Erythroblast (primary cell): ENCODE data around the gene LGR6.

ENCODE experiments used
- DNase-seq, 2 experiments: peaks; one replicate each; lab custom pipeline; 2025; lab: John Stamatoyannopoulos, UW
- GATA1 ChIP-seq: IDR thresholded peaks from 2 replicates; pipeline ENCODE4 v1.6.1; 2011; ENCODE audit warnings: low read depth, mild to moderate bottlenecking, control low read depth, low read length, moderate library complexity
- POLR2A ChIP-seq: IDR thresholded peaks from 2 replicates; pipeline ENCODE4 v1.6.1; 2011; ENCODE audit warnings: mild to moderate bottlenecking, low read length

LGR6 gene

DNA sequence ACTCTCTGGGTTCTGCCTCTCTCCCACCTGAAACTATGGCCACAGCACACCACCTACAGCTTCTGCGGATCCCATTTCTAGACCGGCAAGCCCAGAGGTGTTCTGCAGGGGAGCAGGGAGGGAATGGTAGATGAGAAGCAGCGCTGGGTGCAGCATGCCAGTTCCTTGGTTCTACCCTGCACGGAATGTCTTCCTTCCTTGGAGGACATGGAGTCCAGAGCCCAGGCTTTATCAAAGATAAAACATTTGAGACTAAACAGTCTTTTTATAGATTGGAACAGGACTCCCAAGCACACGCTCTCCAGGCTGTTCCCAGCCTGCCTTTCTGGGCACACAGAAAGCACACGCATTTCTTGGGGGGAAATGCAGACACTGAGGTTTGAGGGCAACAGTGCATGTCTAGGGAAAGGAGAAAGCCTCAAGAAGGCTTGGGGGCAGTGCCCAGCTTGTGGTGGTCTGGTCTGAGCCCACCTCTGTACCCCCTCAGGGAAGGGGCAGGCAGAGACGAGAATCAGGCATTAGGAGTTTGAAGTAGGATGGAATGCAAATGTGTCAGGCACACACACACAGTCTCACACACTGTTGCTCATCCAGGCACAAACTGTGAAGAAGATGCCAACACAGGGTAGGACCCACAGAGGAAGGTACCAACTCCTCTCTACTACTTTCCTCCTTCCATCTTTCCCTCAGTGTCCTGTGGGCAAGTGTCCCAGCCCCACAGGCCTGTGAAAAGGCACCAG lies 29.7 kb downstream of the LGR6 start:
- TF ChIP-seq POLR2A (no peak), GATA1 (no peak)
- DNase-seq, result no peak

DNA sequence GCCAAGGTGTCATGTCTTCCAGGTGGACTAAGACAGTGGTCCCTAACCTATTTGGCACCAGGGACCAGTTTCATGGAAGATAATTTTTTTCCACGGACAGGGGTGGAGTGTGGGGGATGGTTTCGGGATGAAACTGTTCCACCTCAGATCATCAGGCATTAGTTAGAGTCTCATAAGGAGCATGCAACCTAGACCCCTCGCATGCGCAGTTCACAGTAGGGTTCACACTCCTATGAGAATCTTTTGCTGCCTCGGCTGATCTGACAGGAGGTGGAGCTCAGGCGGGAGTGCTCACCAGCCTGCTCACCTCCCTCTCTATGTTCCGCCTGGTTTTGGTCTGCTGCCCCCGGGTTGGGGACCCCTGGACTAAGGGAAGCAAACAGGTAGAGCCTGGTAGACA lies 30.9 kb downstream of the LGR6 start:
- TF ChIP-seq POLR2A, result no peak
- no peak for TF ChIP-seq GATA1
- no peak for DNase-seq

DNA sequence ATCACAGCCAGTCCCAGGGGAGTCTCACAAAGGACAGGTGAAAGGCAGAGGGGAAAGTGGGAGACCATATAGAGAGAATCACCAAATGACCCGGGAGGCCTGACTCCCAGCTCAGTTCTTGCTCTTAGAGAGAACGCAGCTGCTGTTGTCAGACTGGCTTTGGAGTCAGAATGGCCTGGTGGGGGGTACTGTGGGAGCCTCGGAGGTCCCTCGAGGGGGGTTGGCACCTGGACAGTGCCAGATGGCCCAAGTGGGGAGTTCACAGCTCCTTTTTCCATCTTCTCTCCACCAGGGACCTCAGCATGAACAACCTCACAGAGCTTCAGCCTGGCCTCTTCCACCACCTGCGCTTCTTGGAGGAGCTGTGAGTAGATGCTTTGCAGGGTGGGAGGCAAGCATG lies 31.5 kb downstream of the LGR6 start:
- DNase-seq, result no peak
- TF ChIP-seq GATA1 (no peak), POLR2A (no peak)

DNA sequence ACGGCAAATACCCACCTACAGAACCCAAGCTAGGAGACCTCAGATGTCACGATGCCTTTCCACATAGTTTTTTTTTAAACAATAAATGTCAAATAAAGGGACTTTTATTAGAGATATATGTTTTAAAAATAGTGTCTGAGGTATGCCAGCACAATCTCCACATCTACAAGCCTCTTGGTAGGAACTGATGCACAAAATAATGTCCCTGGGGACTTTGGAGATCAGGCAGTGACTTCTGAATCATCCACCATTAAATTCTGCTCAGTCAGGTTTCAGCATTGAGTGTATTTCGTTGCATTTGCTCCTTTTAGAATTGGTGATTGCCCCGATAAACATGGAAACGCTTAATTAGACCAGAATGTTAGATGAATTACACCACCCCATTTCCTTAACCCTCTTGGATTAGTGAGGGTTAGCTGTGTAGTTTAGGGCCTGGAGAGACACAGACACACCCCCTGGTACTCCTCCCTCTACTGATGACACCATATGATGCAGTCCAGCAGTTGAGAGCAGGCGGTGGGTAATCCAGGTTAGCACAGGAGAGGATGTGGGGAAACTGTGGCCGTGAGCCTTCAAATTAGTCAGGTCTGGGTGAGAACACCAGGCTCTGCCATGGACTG lies 33.6 kb downstream of the LGR6 start:
- TF ChIP-seq GATA1, result no peak
- TF ChIP-seq POLR2A, result no peak
- no peak for DNase-seq

DNA sequence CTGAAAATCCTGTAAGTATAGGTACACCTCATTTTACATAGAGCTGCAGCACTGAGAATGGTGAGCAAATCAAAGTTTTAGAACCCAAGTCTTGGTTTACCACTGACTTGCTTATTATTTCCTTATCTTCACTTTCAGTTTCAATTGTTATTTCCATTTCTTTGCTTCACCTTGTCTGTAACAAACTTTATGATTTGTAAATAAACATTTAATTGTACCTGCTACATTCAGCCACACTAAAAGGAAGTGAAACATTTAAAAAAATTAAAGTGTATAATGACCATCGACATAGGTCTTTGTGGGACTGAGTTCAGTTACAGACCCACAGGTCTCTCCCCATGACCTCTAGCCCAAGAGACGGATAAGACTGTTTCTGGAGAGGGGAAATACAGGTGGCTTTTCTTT lies 34.4 kb downstream of the LGR6 start:
- TF ChIP-seq POLR2A, result no peak
- TF ChIP-seq GATA1, result no peak
- no peak for DNase-seq

DNA sequence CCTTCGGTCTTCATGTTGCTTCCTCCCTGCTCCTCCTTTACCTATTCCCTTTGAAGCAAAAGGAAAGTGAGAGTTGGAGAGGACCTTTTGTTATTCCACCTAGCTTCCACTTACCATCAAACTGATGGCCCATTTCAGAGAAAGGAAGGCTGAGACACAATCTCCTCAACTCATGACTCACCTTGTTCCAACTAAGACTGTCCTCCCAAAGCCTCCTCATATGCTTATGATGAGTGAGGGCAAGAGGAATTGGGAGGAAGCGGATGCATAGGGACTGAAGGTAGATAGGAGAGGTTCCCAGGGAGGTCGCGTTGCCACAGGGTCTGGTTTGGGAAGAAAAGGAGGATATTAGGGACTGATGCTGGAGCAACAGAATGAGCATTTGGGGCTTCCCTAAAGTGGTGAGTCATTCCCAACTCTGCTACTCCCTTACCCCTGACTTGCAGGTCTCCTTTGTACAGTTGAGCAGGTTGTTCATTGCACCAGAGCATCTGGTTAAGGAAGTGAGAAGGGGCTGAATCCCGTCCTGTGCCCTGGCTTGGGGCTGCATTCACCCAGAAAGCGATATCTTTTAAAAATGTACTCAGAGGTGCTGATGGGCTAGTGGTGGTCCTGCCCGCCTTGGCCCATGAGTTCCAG lies 35.0 kb downstream of the LGR6 start:
- TF ChIP-seq POLR2A (no peak), GATA1 (no peak)
- no peak for DNase-seq

DNA sequence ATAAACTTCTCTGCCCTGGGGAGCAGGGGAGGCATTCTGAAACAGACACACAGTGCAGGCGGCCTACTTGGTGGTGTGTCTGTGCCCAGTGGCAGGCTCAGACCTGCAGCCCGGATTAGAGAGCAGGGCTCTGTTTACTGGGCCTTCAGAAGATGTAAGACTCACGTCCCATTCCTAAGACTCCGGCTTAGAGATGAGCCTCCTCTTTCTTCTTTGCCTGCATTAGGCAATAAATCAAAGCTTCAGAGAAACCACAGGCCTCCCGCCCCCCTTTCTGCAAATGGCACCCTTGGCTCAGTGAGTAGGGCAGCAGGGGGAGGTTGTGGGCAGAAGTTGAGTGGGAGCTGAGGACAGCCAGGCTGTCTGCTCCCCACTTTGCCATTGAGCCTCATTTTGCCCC lies 35.8 kb downstream of the LGR6 start:
- TF ChIP-seq GATA1 (no peak), POLR2A (no peak)
- DNase-seq, result no peak

DNA sequence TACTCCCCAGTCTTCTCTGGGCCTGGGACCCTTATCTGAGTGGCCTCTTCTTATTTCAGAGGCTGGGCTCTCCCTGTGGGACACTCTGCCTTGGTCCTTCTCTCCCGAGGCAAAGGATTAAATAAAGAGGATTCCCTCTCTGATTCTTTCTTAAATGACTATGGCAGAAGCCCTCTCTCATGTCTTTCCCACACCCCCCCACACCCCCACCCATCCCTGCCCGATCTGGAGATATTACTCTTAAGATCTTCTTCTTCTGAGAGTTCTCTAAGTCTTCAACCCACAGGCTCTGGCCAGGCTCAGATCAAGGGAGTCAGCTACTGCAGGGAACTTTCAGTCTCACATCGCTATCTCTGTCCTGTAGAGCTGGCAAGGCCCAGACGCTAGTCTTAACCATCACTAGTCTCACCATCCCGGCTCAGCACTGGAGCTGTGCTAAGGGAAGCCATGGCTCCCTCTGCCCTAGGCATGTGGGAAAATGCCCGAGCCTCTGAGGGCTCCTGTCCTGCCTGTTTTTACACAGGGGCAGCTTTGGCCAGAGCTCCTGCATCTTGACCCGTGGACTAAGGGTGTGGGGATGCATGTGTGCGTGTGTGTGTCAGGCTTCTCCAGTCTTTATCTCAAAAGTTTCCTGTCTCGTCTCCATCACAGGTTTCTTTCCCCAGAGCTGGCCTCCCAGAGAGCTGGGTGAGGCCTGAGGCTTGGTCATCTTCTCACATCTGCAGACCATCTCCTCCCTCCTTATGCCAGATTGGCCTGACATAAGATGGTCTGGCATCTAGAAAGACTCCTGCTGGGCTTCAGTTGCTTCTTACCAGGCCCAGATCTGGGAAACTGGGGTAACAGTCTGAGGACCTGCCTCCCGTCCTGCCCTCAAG lies 36.7 kb downstream of the LGR6 start:
- TF ChIP-seq POLR2A (no peak), GATA1 (no peak)
- DNase-seq, result no peak

DNA sequence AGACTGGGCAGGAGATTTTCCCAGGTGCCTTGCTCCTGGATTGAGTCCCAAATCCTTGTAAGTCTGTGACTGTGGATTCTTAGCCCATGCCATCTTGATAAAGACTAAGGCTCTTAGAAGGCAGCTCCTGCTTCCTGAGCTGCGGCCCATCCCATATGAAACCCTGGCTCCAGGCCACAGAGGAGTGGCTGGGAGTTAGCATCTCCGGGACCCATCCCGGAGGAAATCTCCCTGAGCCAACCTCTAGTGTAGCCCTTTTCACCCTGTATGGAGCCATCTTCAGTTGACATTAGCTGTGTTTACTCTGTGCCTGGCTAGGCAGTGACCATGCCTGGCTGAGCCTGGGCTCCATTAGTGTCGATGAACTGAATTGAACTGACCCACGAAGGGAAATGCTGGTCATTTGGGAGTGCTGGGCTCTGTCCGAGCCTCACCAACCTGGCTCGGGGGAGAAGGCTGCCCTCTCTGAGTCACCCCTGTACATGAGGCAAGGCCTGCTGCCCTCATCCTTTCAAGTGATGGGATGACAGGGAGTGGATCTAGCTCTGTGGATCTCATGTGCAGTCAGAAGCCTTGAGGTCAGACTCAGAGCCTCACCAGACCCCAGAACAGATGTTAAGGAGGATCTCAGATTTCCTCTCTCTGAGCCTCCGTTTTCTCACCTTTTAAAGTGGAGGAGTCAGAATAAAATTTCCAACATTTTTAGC lies 37.5 kb downstream of the LGR6 start:
- no peak for DNase-seq
- TF ChIP-seq GATA1 (no peak), POLR2A (no peak)

DNA sequence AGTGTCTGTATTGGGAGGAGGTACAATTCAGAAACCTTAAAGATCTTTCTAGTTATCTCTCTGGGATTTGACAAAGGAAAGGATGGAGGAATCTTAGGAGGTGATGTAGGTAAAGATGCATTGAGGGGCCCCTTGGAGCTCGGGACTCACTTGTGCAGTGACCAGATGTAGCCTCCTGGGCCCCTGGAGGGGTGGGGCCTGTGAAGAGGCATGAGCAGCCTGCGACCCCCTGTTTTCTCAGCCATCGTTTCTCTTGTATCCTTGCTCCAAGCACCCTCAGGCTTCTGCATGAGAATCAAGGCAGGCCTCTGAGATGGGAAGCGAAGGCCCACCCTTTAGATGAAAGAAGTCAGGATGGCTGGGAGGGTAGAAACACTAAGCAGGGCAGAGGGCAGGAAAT lies 39.6 kb downstream of the LGR6 start:
- TF ChIP-seq GATA1 (no peak), POLR2A (no peak)
- no peak for DNase-seq

DNA sequence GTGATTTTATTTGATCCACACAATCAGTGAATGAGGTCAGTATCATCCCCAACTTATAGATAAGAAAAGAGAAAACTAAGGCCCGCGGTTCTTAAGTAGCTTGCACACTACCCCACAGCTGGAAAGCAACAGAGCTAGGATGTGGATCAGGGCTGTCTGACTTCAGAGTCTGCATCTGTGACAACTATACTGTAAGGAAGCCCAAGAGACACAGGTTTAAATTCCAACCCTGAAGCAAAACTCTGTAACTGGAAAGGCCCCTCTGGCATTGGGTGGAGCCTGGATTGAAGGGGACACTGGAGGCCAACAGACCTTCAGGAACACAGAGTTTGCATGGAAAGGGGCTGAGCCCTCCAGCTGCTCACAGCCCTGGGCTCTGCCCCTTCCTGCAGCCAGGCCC lies 40.2 kb downstream of the LGR6 start:
- no peak for DNase-seq
- no peak for TF ChIP-seq POLR2A
- TF ChIP-seq GATA1, result no peak

DNA sequence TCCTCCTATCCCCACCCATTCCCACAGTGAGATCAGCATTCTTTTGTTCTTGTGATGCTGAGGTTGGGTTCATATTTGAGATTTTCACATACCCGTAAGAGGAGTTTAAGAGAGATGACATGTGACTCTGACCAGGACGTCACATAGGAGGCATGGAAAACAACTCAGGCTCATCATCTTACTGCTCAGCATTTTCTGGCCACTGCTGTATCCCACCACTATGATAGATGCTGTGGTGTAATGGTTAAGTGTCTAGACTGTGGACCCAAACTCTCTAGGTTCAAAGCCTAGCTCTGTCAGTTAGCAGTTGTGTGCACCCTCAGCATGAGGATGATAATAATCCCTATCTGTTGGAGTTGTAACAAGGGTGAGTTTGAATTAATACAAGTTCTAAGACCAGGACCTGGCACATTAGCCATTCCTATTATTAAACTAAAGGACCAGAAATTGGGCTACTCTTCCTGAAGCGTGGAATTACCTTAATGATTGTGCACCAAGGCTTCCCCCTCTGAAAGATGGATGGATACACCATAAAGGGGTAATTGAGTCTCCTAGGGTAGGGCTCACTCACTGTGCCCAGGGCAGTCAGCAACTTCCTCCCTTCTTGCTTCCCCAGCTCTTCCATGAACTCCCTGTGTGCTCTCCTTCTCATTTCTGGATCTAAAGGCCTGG lies 40.9 kb downstream of the LGR6 start:
- TF ChIP-seq GATA1 (no peak), POLR2A (no peak)
- no peak for DNase-seq

DNA sequence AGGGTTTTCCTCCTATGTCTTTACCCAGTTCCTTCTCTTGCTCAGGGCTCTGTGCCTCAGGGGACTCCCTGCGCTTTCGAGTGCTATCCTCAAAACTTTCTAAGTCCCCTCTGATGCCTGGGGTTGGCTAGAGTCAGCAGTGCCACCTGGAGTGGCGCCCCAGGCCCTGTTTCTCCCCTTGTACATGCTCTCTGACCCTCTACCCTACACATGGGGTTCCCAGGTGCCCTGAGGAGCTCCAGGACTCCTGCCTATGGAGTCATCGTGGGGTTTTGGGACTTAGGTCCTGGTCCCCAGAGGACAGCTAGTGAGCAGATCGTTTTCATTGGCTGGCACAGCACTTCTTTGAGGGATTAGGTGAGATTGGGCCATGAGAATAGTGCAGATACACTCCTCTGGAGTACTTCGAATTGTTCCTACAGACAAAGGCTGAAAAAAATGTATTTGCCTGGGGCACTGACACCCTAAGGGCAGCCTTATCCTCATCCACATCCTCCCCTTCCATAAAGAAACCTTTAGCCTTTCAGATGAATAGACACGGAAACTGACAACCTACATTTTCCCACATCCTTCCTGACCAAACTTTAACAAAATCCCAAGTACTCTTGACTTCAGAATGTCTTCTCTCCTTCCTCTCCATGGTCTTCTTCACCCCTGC lies 41.5 kb downstream of the LGR6 start:
- no peak for TF ChIP-seq POLR2A
- no peak for TF ChIP-seq GATA1
- DNase-seq, result no peak
